HCT116 (cell line): ENCODE data around the gene CST6. TPM values are rescaled to one million over a fixed set of nuclear protein-coding genes. Genes with fewer than 3 reads are reported as not detected.

Experiments used
- ATAC-seq: fragments of 200-7000 bp; cut with Tn5 transposase; 2 replicates; pipeline ENCODE4 v1.9.1; 2020; ENCODE audit warnings: mild to moderate bottlenecking, moderate library complexity
- BruUV-seq: library from RNA; stranded (reverse); fragments of 400-500 nt; replicated peaks from 2 replicates; lab custom pipeline; 2021; lab: Mats Ljungman, UMichigan
- CTCF ChIA-PET: fragments of 300-600 bp; sonication (Branson Sonifier 250); formaldehyde crosslinking; loops from one replicate; lab custom pipeline; 2021; ENCODE audit warnings: antibody characterized with exemption; lab: Charles Lee
- POLR2A ChIA-PET: fragments of 300-600, 350-600 bp; sonication (Branson Sonifier 250); formaldehyde crosslinking; loops from one replicate; lab custom pipeline; 2021; ENCODE audit warnings: antibody characterized with exemption; lab: Charles Lee
- RAD21 ChIA-PET, 2 experiments: fragments of 300-600 bp; sonication (Branson Sonifier 250); formaldehyde crosslinking; loops; one replicate each; lab custom pipeline; 2023; ENCODE audit warnings: low total read pairs in 2 of 2; ENCODE audit not compliant: uncharacterized antibody in 2 of 2, unreplicated experiment in 2 of 2, low non-redundant PET in 1 of 2; lab: Charles Lee
- DNase-seq: peaks from one replicate; pipeline ENCODE4 v3.0.0-alpha.2; 2010; ENCODE audit warnings: low read depth, low spot score
- H2AFZ ChIP-seq: fragments of 200-600 bp; shearing (Covaris generic), sonication (generic); 2 replicates; pipeline ENCODE4 v1.6.1; 2017; ENCODE audit warnings: low read depth, mixed run types, mixed read lengths, antibody characterized with exemption, low read length; ENCODE audit not compliant: poor library complexity, severe bottlenecking
- H3K27ac ChIP-seq: 2 replicates; pipeline ENCODE4 v1.5.1; 2012; ENCODE audit warnings: low read depth, low read length
- H3K27me3 ChIP-seq: fragments of 200-600 bp; sonication (generic); 2 replicates; pipeline ENCODE4 v1.6.1; 2016; ENCODE audit warnings: mixed run types, low read length, mixed read lengths; ENCODE audit not compliant: insufficient read depth
- H3K36me3 ChIP-seq, 2 experiments: fragments of 200-500 bp in 1 of 2; fragments of 200-600 bp in 1 of 2; sonication (Bioruptor generic) in 1 of 2; sonication (generic) in 1 of 2; 2 replicates each; pipeline versions ENCODE4 v1.5.1 to v1.6.1; 2014 to 2016; ENCODE audit warnings: low read length in 2 of 2, inconsistent platforms in 1 of 2, mixed read lengths in 1 of 2, mixed run types in 1 of 2; ENCODE audit not compliant: insufficient read depth in 2 of 2, control insufficient read depth in 1 of 2
- H3K4me1 ChIP-seq, 2 experiments: fragments of 200-600 bp in 1 of 2; sonication (generic) in 1 of 2; 2 replicates each; pipeline versions ENCODE4 v1.5.1 to v1.6.1; 2012 to 2017; ENCODE audit warnings: low read length in 2 of 2, inconsistent platforms in 1 of 2, mild to moderate bottlenecking in 1 of 2, mixed read lengths in 1 of 2, mixed run types in 1 of 2, moderate library complexity in 1 of 2; ENCODE audit not compliant: insufficient read depth in 2 of 2, control insufficient read depth in 1 of 2
- H3K4me2 ChIP-seq: fragments of 200-600 bp; sonication (generic); 2 replicates; pipeline ENCODE4 v1.6.1; 2017; ENCODE audit warnings: mixed run types, low read length, mixed read lengths
- H3K4me3 ChIP-seq, 2 experiments: fragments of 200-600 bp in 1 of 2; sonication (generic) in 1 of 2; replicated peaks in 1 of 2; 2 replicates each; pipeline ENCODE4 v1.5.1; 2011 to 2016; ENCODE audit warnings: low read length in 2 of 2, control low read depth in 1 of 2, low read depth in 1 of 2, mild to moderate bottlenecking in 1 of 2, mixed read lengths in 1 of 2, mixed run types in 1 of 2
- H3K79me2 ChIP-seq: fragments of 200-600 bp; sonication (generic); 2 replicates; pipeline ENCODE4 v1.6.1; 2017; ENCODE audit warnings: mild to moderate bottlenecking, mixed run types, low read length, moderate library complexity, mixed read lengths; ENCODE audit not compliant: insufficient read depth
- H3K9ac ChIP-seq: fragments of 200-600 bp; sonication (generic); 2 replicates; pipeline ENCODE4 v1.6.1; 2016; ENCODE audit warnings: low read length, mixed read lengths
- H3K9me2 ChIP-seq: fragments of 200-600 bp; sonication (generic), shearing (Covaris generic); 2 replicates; pipeline ENCODE4 v1.6.1; 2017; ENCODE audit warnings: mixed run types, mild to moderate bottlenecking, moderate library complexity; ENCODE audit not compliant: insufficient read depth
- H3K9me3 ChIP-seq, 2 experiments: fragments of 200-500 bp in 1 of 2; fragments of 200-600 bp in 1 of 2; sonication (Bioruptor generic) in 1 of 2; sonication (generic) in 1 of 2; 2 replicates each; pipeline ENCODE4 v1.6.1; 2014 to 2017; ENCODE audit warnings: low read length in 2 of 2, mixed read lengths in 2 of 2, inconsistent platforms in 1 of 2, low read depth in 1 of 2, mild to moderate bottlenecking in 1 of 2, mixed run types in 1 of 2, moderate library complexity in 1 of 2; ENCODE audit not compliant: control insufficient read depth in 1 of 2, insufficient read depth in 1 of 2
- H4K20me1 ChIP-seq: fragments of 200-600 bp; sonication (generic), shearing (Covaris generic); 2 replicates; pipeline ENCODE4 v1.6.1; 2017; ENCODE audit warnings: mixed run types, mild to moderate bottlenecking, moderate library complexity; ENCODE audit not compliant: insufficient read depth
- CEBPB ChIP-seq: IDR thresholded peaks from 2 replicates; pipeline ENCODE4 v1.6.1; 2012; ENCODE audit warnings: low read depth
- CTCF ChIP-seq, 3 experiments: fragments of 200-600 bp in 1 of 3; sonication (generic) in 1 of 3; IDR thresholded peaks in 2 of 3; conservative IDR thresholded peaks in 1 of 3; 2 replicates each; pipeline ENCODE4 v1.5.1; 2012 to 2017; ENCODE audit warnings: low read depth in 2 of 3, low read length in 2 of 3, antibody characterized with exemption in 1 of 3, borderline replicate concordance in 1 of 3, control low read depth in 1 of 3, mild to moderate bottlenecking in 1 of 3, mixed read lengths in 1 of 3, mixed run types in 1 of 3, moderate library complexity in 1 of 3; ENCODE audit not compliant: insufficient read depth in 1 of 3
- ELF1 ChIP-seq: IDR thresholded peaks from 2 replicates; pipeline ENCODE4 v1.6.1; 2012; ENCODE audit warnings: low read depth, borderline replicate concordance
- FOSL1 ChIP-seq: IDR thresholded peaks from 2 replicates; pipeline ENCODE4 v1.6.1; 2012; ENCODE audit warnings: low read depth
- JUND ChIP-seq: IDR thresholded peaks from 2 replicates; pipeline ENCODE4 v1.6.1; 2012
- POLR2AphosphoS5 ChIP-seq: IDR thresholded peaks from 2 replicates; pipeline ENCODE4 v1.6.1; 2011; ENCODE audit warnings: mild to moderate bottlenecking, low read depth, low read length, moderate library complexity
- RAD21 ChIP-seq: IDR thresholded peaks from 2 replicates; pipeline ENCODE4 v1.6.1; 2012; ENCODE audit warnings: low read depth, mild to moderate bottlenecking
- TCF7L2 ChIP-seq: IDR thresholded peaks from 2 replicates; pipeline ENCODE4 v1.7.0; 2011; ENCODE audit warnings: borderline replicate concordance, inconsistent platforms; ENCODE audit not compliant: insufficient read depth, insufficient read length; ENCODE audit errors: extremely low read depth
- intact Hi-C: fragments of 100-400 bp; cut with micrococcal nuclease; formaldehyde crosslinking; loops from 2 replicates; pipeline ENCODE4 v1.10.0; 2022
- total RNA-seq: library from RNA; stranded (reverse); gene quantifications from one replicate; pipeline ENCODE4 v1.2.1, GENCODE V29; 2021; ENCODE audit not compliant: unreplicated experiment

Gene CST6
- total RNA-seq, 1 experiment from 2014 or later = 68.1 TPM

DNA sequence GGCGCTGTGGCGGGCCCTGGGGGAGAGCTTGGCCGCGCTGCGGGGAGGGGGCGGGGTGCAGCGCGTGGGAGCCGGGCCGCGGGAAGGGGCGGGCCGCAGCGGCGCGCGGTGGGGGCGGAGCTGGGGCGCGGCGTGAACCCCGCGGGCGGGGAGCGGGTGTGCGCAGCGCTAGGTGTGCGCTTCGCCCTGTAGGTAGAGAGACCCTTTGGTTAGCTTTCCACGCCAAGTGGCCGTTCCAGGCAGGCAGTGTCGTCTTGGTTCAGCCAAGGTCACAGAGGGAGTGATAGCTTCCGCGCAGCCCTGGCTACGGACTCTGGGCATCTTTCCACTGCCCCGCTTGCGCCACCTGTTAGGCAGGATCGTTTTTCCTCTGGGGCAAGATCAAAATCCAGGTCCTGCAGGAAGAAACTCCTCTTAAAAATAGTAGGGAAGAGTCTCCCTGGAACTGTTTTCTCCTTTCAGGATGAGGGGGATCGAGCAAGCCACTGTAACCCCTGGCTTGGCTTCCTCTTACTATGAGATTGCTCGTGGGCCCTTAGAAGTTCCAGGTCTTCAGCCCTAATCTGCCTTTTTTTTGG lies 9.1 kb upstream of the CST6 start:
- Histone ChIP-seq H3K36me3 (peaks cover 30 to 51% of the 10 kb centered on the region in 2 experiments), H3K79me2 (peaks cover 60% of the 10 kb centered on the region), H4K20me1 (no peaks in the 10 kb centered on the region; the same call in 1 of the 2 replicates), H3K4me2 (peak overlapping the region; percentile 85), H3K9ac (peak overlapping the region; percentile 93), H3K4me3 (peak overlapping the region; percentile 98 to 100), H3K27ac (peak overlapping the region; percentile 87), H3K27me3 (no peaks in the 10 kb centered on the region), H3K4me1 (peaks cover 17 to 44% of the 10 kb centered on the region in 2 experiments), H2AFZ (no peak overlapping the region), H3K9me3 (no peaks in the 10 kb centered on the region), H3K9me2 (no peaks in the 10 kb centered on the region)
- TF ChIP-seq ELF1 (no peak), CTCF (IDR thresholded peaks at IDR 0.05 in 2 of 3, conservative IDR thresholded peaks at IDR 0.05 in 1 of 3; ENCODE audit: borderline replicate concordance in 1 of 3, insufficient read depth in 1 of 3, low read depth in 2 of 3, low read length in 2 of 3) (0 out of 6 replicates have a peak, but pooled peaks of 2 of the 3 experiments have one; percentile 4 to 7), FOSL1 (no peak), CEBPB (no peak), JUND (no peak), RAD21 (no peak), TCF7L2 (no peak), POLR2AphosphoS5 (peak; percentile 67)
- ATAC-seq = peak; percentile 70
- ChIA-PET RAD21 (interaction anchor here in 1 of 2 experiments (1.0 kb wide), 1 partner anchor 49 kb away, joined by 4 read pairs; the partner anchor contains the start of gene SF3B2), POLR2A (interaction anchor here (0.8 to 1.6 kb wide), 8 partner anchors 9 to 143 kb away, joined by 3 to 17 read pairs (median 4); partner anchors contain the start of genes CST6, MUS81 and SF3B2), CTCF (interaction anchor here (0.6 to 1.5 kb wide), 4 partner anchors 20 to 112 kb away, joined by 3 to 8 read pairs (median 4); partner anchors contain the start of genes CCDC85B and SF3B2)
- intact Hi-C loops = loop anchor here (1.0 kb wide), 3 partner anchors 9 to 142 kb away; partner anchors contain the start of gene MUS81
- DNase-seq = no peak
- no TSS peak for BruUV-seq
